Measurements from ENCODE around the gene POLE2. TPM values are rescaled to one million over a fixed set of nuclear protein-coding genes. Genes with fewer than 3 reads are reported as not detected.

The POLE2 gene
- total and polyA plus RNA-seq, 2 of the 4 experiments (the other 2 are of a cell fraction) = 12.2 to 12.3 TPM

- no peak overlapping the region for H3K14ac ChIP-seq (replicated peaks; ENCODE audit: low read depth, low read length)
- peak; percentile 24 for DNase-seq
Measured at GRCh38 chr14:49703965-49704364, 16.0 kb upstream of the POLE2 start.

More at GRCh38 chr14:49703965-49704364, 16.0 kb upstream of the POLE2 start:
- no peak for ATAC-seq (ENCODE audit: low read depth)
- Histone ChIP-seq H3K27ac (ENCODE audit: insufficient read depth, low read length) (no peak overlapping the region), H3K4me3 (ENCODE audit: insufficient read depth, low read depth, low read length) (no peak overlapping the region), H3K36me3 (ENCODE audit: control insufficient read depth, insufficient read depth, low read length) (peaks cover 2% of the 10 kb centered on the region; the same call in 1 of the 2 replicates), H3K18ac (ENCODE audit: low read depth, low read length) (no peak overlapping the region), H2BK120ac (ENCODE audit: low read depth, low read length) (no peak overlapping the region), H3K9me3 (ENCODE audit: control insufficient read depth, insufficient read depth, low read length) (no peaks in the 10 kb centered on the region), H2BK15ac (ENCODE audit: low read depth, low read length) (no peak overlapping the region), H3K79me1 (ENCODE audit: low read depth in 1 of 2, low read length in 2 of 2) (no peaks in the 10 kb centered on the region), H4K5ac (ENCODE audit: low read depth, low read length) (no peak overlapping the region), H2AFZ (replicated peaks; ENCODE audit: low read length, poor library complexity) (no peak overlapping the region), H2BK5ac (ENCODE audit: low read depth, low read length, poor library complexity, severe bottlenecking) (no peak overlapping the region), H3K56ac (ENCODE audit: extremely low read depth, insufficient read depth, low read length) (no peak overlapping the region), H2AK5ac (ENCODE audit: low read depth, low read length) (no peak overlapping the region; the same call in 1 of the 2 replicates), H3K4me2 (ENCODE audit: low read depth, low read length) (no peak overlapping the region), H3K4ac (ENCODE audit: low read depth, low read length) (no peak overlapping the region), H3K4me1 (ENCODE audit: control insufficient read depth, insufficient read depth, low read length) (no peaks in the 10 kb centered on the region), H3K9me1 (ENCODE audit: insufficient read depth, low read length) (no peaks in the 10 kb centered on the region), H4K91ac (ENCODE audit: insufficient read depth, low read depth, low read length) (no peak overlapping the region), H3K9ac (ENCODE audit: low read depth, low read length) (no peak overlapping the region), H3K23ac (ENCODE audit: low read depth, low read length) (no peak overlapping the region), H2BK20ac (ENCODE audit: low read depth, low read length) (no peak overlapping the region), H3K27me3 (ENCODE audit: control insufficient read depth, insufficient read depth, low read length) (no peaks in the 10 kb centered on the region), H4K8ac (ENCODE audit: low read depth in 2 of 2, low read length in 2 of 2) (no peak overlapping the region; a peak in 1 of 4 replicates), H2AK9ac (replicated peaks; ENCODE audit: low read depth, low read length, poor library complexity) (no peak overlapping the region), H4K20me1 (ENCODE audit: insufficient read depth, low read length) (no peaks in the 10 kb centered on the region)
- POLR2A ChIA-PET (ENCODE audit: unreplicated experiment) = no interaction called here
- dilution Hi-C loops (cut with HindIII; ENCODE audit: low sequenced_read_pairs, unreplicated experiment) (no loop called here), in situ Hi-C loops (cut with MboI; ENCODE audit: low sequenced_read_pairs) (no loop called here), intact Hi-C loops (cut with micrococcal nuclease) (no loop called here)
- TF ChIP-seq NFE2L2 (IDR thresholded peaks at IDR 0.05; ENCODE audit: low read depth, low read length) (no peak), MXI1 (IDR thresholded peaks at IDR 0.05; ENCODE audit: borderline replicate concordance, low read depth, low read length) (no peak), MAFK (IDR thresholded peaks at IDR 0.05; ENCODE audit: low read depth, low read length) (peak; percentile 50), MAZ (IDR thresholded peaks at IDR 0.05; ENCODE audit: borderline replicate concordance, low read depth, low read length) (no peak)
- TF ChIP-seq, protein P1, sequence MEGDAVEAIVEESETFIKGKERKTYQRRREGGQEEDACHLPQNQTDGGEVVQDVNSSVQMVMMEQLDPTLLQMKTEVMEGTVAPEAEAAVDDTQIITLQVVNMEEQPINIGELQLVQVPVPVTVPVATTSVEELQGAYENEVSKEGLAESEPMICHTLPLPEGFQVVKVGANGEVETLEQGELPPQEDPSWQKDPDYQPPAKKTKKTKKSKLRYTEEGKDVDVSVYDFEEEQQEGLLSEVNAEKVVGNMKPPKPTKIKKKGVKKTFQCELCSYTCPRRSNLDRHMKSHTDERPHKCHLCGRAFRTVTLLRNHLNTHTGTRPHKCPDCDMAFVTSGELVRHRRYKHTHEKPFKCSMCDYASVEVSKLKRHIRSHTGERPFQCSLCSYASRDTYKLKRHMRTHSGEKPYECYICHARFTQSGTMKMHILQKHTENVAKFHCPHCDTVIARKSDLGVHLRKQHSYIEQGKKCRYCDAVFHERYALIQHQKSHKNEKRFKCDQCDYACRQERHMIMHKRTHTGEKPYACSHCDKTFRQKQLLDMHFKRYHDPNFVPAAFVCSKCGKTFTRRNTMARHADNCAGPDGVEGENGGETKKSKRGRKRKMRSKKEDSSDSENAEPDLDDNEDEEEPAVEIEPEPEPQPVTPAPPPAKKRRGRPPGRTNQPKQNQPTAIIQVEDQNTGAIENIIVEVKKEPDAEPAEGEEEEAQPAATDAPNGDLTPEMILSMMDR (conservative IDR thresholded peaks at IDR 0.05; ENCODE audit: low read depth, low read length) = no peak
- WGBS, 2 experiments (ENCODE audit: extremely low coverage in 2 of 2, insufficient read length in 1 of 2) = no CpG with 5 or more reads among the region's 3 CpGs
- CTCF ChIA-PET = interaction anchor here (0.6 kb wide), 1 partner anchor 8 kb away, joined by 7 read pairs; no protein-coding TSS in a partner anchor
- BruUV-seq (replicated peaks) = no TSS peak

Data from IMR-90 (cell line).